Bronchial epithelial cell (primary cell): ENCODE results near the gene DHX58. TPM values are rescaled to one million over a fixed set of nuclear protein-coding genes. Genes with fewer than 3 reads are reported as not detected.
A peak's percentile ranks its signal among the peaks of the same experiment; 100 is the strongest.

Experiments used
- DNase-seq: peaks from one replicate; pipeline ENCODE4 v3.0.0-alpha.2; 2010; ENCODE audit warnings: low read depth
- FAIRE-seq: peaks from 2 replicates; lab custom pipeline; 2011; peaks lifted over from hg19 to GRCh38; lab: Jason Lieb, UNC
- H3K27me3 ChIP-seq: 2 replicates; pipeline ENCODE4 v1.5.1; 2011; ENCODE audit warnings: low read length; ENCODE audit not compliant: control insufficient read depth, insufficient read depth
- H3K36me3 ChIP-seq: 2 replicates; pipeline ENCODE4 v1.5.1; 2011; ENCODE audit warnings: low read length; ENCODE audit not compliant: control insufficient read depth, insufficient read depth
- H3K4me3 ChIP-seq: 2 replicates; pipeline ENCODE4 v1.5.1; 2011; ENCODE audit warnings: mild to moderate bottlenecking, low read depth, low read length, control low read depth
- total RNA-seq: library from RNA; depleted of rRNA; stranded (reverse); fragments of >200 nt; gene quantifications from 2 replicates; pipeline ENCODE4 v1.2.1, GENCODE V29; 2014
- TF ChIP-seq, protein P1 (sequence below): IDR thresholded peaks from 2 replicates; pipeline ENCODE4 v1.5.1; 2011; ENCODE audit warnings: mild to moderate bottlenecking, moderate library complexity, low read length, control low read depth, inconsistent platforms; ENCODE audit not compliant: insufficient read depth, severe bottlenecking

Gene DHX58
- total RNA-seq, 1 donor from 2014 or later = 5.0 TPM

DNA sequence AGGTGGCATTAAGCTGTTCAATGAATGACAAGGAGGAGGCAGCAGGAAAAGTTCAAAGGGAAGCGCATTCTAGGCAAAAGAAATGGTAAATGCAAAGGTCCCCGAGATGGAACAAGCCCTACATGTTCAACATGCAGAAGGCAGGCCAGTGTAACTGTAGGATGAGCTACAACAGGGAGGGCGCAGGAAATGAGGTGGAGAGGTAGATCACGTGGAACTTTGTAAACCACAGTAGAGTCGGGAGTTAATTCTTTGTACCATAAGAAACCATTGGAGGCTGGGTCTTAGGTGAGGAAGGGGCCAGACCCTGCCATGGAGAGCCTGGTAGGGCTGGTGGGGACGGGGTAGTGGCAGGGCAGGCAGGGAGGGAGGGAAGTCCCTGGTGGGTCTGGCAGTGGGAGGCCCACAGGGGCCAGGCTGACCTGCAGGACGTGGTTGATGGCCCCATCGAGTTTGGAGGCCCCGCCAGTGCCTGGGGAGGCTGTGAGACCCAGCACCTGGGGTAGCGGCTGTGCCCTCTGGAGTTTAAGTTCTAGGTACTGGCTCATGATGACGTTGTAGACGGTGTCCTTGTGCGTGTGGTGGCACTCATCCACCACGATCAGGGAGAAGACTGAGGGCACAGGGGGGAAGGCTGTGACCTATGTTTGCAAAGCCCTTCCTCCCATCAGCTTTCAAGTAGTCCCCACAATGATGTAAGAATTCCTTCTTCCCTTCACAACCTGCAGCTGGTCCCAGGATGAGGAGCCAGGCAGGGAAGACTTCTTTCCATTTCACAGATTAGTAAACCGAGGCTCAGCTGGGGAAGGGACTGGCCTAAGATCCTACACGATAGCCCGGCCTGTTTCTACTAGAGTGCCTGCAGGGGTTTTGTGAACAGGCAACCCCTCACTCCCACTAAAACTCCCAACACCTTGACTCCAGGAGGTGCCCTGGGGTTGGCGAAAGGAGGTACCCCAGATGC, 1.9 kb downstream of the DHX58 start:
- peaks cover 6% of the 10 kb centered on the region for H3K36me3 ChIP-seq
- TF ChIP-seq, protein P1, sequence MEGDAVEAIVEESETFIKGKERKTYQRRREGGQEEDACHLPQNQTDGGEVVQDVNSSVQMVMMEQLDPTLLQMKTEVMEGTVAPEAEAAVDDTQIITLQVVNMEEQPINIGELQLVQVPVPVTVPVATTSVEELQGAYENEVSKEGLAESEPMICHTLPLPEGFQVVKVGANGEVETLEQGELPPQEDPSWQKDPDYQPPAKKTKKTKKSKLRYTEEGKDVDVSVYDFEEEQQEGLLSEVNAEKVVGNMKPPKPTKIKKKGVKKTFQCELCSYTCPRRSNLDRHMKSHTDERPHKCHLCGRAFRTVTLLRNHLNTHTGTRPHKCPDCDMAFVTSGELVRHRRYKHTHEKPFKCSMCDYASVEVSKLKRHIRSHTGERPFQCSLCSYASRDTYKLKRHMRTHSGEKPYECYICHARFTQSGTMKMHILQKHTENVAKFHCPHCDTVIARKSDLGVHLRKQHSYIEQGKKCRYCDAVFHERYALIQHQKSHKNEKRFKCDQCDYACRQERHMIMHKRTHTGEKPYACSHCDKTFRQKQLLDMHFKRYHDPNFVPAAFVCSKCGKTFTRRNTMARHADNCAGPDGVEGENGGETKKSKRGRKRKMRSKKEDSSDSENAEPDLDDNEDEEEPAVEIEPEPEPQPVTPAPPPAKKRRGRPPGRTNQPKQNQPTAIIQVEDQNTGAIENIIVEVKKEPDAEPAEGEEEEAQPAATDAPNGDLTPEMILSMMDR = no peak
- FAIRE-seq (no peak), DNase-seq (no peak)
- no peak overlapping the region for H3K4me3 ChIP-seq
- H3K27me3 ChIP-seq = no peaks in the 10 kb centered on the region

DNA sequence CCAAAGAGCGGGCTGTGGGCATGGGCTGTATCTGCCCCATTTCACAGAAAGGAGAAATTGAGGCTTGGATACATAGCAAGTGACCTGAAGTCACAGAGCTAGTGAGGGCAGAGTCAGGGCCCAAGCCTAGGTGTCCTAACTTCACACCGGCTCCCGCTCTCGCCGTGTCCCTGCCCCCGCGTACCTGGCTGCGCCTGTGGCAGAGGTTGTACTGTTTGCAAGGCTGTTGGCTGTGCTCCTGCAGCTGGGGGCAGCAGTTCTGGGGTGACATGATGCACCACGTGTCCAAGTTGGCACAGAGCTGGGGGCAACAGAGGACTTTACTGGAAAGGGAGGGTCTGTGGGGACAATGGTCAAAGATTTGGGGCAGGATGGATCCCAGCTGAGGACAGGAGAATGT, 3.4 kb downstream of the DHX58 start:
- TF ChIP-seq, protein P1 = no peak
- no peak for DNase-seq
- FAIRE-seq = no peak
- peaks cover 6% of the 10 kb centered on the region for H3K36me3 ChIP-seq
- no peaks in the 10 kb centered on the region for H3K27me3 ChIP-seq
- H3K4me3 ChIP-seq = no peak overlapping the region

DNA sequence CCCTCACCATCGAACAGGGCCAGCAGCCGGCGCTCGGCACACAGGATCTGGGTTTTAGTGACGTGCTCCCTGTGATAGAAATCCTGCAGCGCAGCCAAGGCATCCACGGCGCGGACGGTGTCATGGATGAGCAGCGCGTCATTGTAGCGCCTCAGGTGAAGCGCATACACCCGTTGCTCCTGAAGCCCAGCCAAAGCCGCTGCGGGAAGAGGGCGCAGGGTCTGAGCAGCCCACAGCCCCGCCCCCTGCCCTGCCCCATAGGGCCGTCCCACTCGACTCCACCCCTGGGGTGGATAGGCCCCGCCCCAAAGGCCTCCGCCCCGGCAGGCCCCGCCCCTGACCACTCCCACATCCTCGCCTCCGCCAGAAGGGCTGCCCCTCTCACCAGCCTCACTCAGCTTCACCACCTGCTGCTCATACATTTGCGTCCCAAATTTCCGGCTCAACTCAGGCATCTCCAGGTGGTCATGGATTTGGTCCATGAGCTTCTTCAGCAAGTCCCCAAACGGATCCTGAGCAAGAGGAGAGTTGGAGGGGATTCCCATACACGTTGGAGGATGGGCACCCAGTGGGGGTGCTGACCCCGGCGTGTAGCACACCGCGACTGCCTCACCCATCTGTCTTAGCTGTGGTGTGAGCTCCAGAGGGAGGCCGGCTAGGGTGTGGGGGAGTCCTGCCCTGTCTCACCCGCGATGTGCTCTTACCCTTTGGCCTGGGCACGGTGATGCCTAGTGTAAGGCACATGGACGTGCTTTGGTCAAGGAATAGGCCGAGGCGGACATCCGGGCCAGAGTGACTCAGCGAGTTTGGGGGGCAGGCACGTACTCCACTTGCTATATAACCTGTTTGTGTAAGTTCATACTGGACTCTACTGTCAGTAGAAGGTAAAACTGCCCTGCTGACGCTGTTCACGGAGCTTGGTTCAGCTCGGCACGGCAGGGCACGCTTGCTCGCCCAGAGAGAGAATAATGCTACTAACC, 4.6 kb downstream of the DHX58 start:
- Histone ChIP-seq H3K27me3 (no peaks in the 10 kb centered on the region), H3K4me3 (no peak overlapping the region), H3K36me3 (peaks cover 2% of the 10 kb centered on the region)
- FAIRE-seq = peak; percentile 13
- TF ChIP-seq, protein P1 = no peak
- peak; percentile 68 for DNase-seq

DNA sequence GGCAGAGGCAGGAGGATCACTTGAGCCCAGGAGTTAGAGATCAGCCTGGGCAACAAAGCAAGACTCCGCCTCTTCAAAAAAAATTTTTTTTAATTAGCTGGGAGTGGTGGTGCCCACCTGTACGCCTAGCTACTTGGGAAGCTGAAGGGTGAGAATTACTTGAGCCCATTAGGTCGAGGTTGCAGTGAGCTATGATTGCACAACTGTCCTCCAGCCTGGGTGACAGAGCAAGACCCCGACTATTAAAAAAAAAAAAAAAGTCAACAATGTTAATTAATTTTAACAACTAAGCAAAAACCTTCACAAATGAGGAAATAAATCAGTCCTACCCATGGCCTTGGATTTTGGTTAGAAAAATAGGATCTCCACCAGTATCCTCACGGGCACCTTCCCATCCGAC, 5.4 kb downstream of the DHX58 start:
- DNase-seq (no peak), FAIRE-seq (no peak)
- peaks cover 2% of the 10 kb centered on the region for H3K36me3 ChIP-seq
- TF ChIP-seq, protein P1 = no peak
- no peaks in the 10 kb centered on the region for H3K27me3 ChIP-seq
- no peak overlapping the region for H3K4me3 ChIP-seq

DNA sequence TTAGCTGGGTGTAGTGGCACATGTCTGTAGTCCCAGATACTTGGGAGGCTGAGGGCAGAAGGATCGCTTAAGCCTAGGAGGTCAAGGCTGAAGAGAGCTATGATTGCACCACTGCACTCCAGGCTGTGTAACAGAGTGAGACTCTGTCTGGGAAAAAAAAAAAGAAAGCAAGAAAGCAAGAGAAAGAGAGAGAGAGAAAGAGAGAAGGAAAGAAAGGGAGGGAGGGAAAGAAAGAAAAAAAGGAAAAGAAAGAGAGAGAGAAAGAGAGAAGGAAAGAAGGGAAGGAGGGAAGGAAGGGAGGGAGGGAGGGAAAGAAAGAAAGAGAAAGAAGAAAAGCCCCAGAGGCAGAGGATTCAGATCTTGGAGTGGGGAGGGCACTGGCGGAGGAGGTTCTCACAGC, 6.5 kb downstream of the DHX58 start:
- peaks cover 2% of the 10 kb centered on the region for H3K36me3 ChIP-seq
- FAIRE-seq (no peak), DNase-seq (no peak)
- no peaks in the 10 kb centered on the region for H3K27me3 ChIP-seq
- H3K4me3 ChIP-seq = no peak overlapping the region
- TF ChIP-seq, protein P1 = no peak
